GM23338 (cell line): Measurements from ENCODE around the gene HDAC8. TPM values are rescaled to one million over a fixed set of nuclear protein-coding genes. Genes with fewer than 3 reads are reported as not detected.
"Not testable (repeated sequence)": the region's sequence is repeated elsewhere in the genome, so short reads cannot be mapped to it uniquely, and the experiment has no call there.

Experiments
- ATAC-seq: fragments of 200-7000 bp; cut with Tn5 transposase; 3 replicates; pipeline ENCODE4 v1.9.1; 2020
- DNase-seq: peaks from one replicate; pipeline ENCODE4 v3.0.0-alpha.2; 2015; ENCODE audit warnings: low spot score
- H2AFZ ChIP-seq: fragments of 200-600 bp; sonication (generic); 2 replicates; pipeline ENCODE4 v1.8.0; 2016; ENCODE audit warnings: antibody characterized with exemption, mild to moderate bottlenecking, moderate library complexity
- H3F3A ChIP-seq: fragments of 200-600 bp; sonication (generic); replicated peaks from 2 replicates; pipeline ENCODE4 v1.8.0; 2017; ENCODE audit warnings: antibody characterized with exemption, mixed run types, low read depth
- H3K27ac ChIP-seq: fragments of 200-600 bp; sonication (generic); 2 replicates; pipeline ENCODE4 v1.6.1; 2016; ENCODE audit warnings: low read depth
- H3K27me3 ChIP-seq: fragments of 200-600 bp; sonication (generic); 2 replicates; pipeline ENCODE4 v1.8.0; 2016; ENCODE audit warnings: mild to moderate bottlenecking, mixed run types, moderate library complexity; ENCODE audit not compliant: insufficient read depth
- H3K36me3 ChIP-seq: fragments of 200-600 bp; sonication (generic); 2 replicates; pipeline ENCODE4 v1.8.0; 2016; ENCODE audit warnings: mild to moderate bottlenecking; ENCODE audit not compliant: insufficient read depth
- H3K4me1 ChIP-seq: fragments of 200-600 bp; sonication (generic); 2 replicates; pipeline ENCODE4 v1.8.0; 2016; ENCODE audit warnings: mild to moderate bottlenecking, moderate library complexity; ENCODE audit not compliant: insufficient read depth
- H3K4me2 ChIP-seq: fragments of 200-600 bp; sonication (generic); 2 replicates; pipeline ENCODE4 v1.7.1; 2017; ENCODE audit warnings: mixed run types
- H3K4me3 ChIP-seq: fragments of 200-600 bp; sonication (generic); 2 replicates; pipeline ENCODE4 v1.6.1; 2016; ENCODE audit warnings: mixed run types
- H3K79me2 ChIP-seq: fragments of 200-600 bp; sonication (generic); replicated peaks from 2 replicates; pipeline ENCODE4 v1.8.0; 2017; ENCODE audit warnings: mild to moderate bottlenecking; ENCODE audit not compliant: insufficient read depth
- H3K9me2 ChIP-seq: fragments of 200-600 bp; sonication (generic); 2 replicates; pipeline ENCODE4 v1.8.0; 2017; ENCODE audit not compliant: insufficient read depth
- H4K20me1 ChIP-seq: fragments of 200-600 bp; sonication (generic); replicated peaks from 2 replicates; pipeline ENCODE4 v1.8.0; 2017; ENCODE audit warnings: mild to moderate bottlenecking; ENCODE audit not compliant: insufficient read depth
- H3K27ac Mint-ChIP-seq: 2 replicates; pipeline ENCODE4 v1.8.0; 2020; ENCODE audit warnings: inconsistent platforms, mild to moderate bottlenecking, moderate library complexity, mixed read lengths
- H3K27me3 Mint-ChIP-seq: 3 replicates; pipeline ENCODE4 v1.8.0; 2022; ENCODE audit warnings: low read depth, mild to moderate bottlenecking, moderate library complexity, mixed read lengths, inconsistent platforms; ENCODE audit not compliant: insufficient read depth, poor library complexity
- H3K36me3 Mint-ChIP-seq: 3 replicates; pipeline ENCODE4 v1.8.0; 2021; ENCODE audit warnings: low read depth, mild to moderate bottlenecking, inconsistent platforms, moderate library complexity, mixed read lengths
- H3K4me1 Mint-ChIP-seq: 3 replicates; pipeline ENCODE4 v1.8.0; 2020; ENCODE audit warnings: mild to moderate bottlenecking, inconsistent platforms, mixed read lengths
- H3K4me3 Mint-ChIP-seq: 3 replicates; pipeline ENCODE4 v1.8.0; 2021; ENCODE audit warnings: moderate library complexity, mild to moderate bottlenecking, inconsistent platforms, mixed read lengths
- H3K9me3 Mint-ChIP-seq: 3 replicates; pipeline ENCODE4 v1.8.0; 2020; ENCODE audit warnings: moderate library complexity, mild to moderate bottlenecking, inconsistent platforms, mixed read lengths
- CTCF ChIP-seq, 2 experiments: fragments of 200-600 bp in 1 of 2; sonication (generic) in 1 of 2; conservative IDR thresholded peaks; 2 replicates each; pipeline versions ENCODE4 v1.5.1 to v1.6.1; 2016 to 2017; ENCODE audit warnings: antibody characterized with exemption in 2 of 2, low read depth in 2 of 2, mild to moderate bottlenecking in 2 of 2, moderate library complexity in 1 of 2
- EZH2 ChIP-seq: fragments of 200-600 bp; sonication (generic); IDR thresholded peaks from one replicate; pipeline ENCODE4 v1.8.0; 2017; ENCODE audit warnings: antibody characterized with exemption, mild to moderate bottlenecking, low read depth; ENCODE audit not compliant: unreplicated experiment
- POLR2AphosphoS5 ChIP-seq: IDR thresholded peaks from 2 replicates; pipeline ENCODE4 v1.6.1; 2016; ENCODE audit warnings: antibody characterized with exemption, low read depth
- STAT1 ChIP-seq: IDR thresholded peaks from one replicate; pipeline ENCODE4 v1.6.1; 2016; ENCODE audit warnings: antibody characterized with exemption; ENCODE audit not compliant: unreplicated experiment
- ZNF114 ChIP-seq: fragments of 250-450 bp; sonication (Bioruptor Pico); IDR thresholded peaks from 2 replicates; pipeline ENCODE4 v1.5.0; 2020; ENCODE audit warnings: mild to moderate bottlenecking, moderate library complexity
- ZNF462 ChIP-seq: fragments of 250-450 bp; sonication (Bioruptor Pico); IDR thresholded peaks from 2 replicates; pipeline ENCODE4 v1.5.0; 2020; ENCODE audit warnings: mild to moderate bottlenecking, moderate library complexity
- polyA plus RNA-seq: library from polyadenylated mRNA; unstranded; fragments of >200 nt; fragmentation: Nextera tagmentation; extraction: Ambion mirVana; gene quantifications from 2 replicates; pipeline ENCODE4 v1.2.1, GENCODE V29; 2016
- total RNA-seq: library from RNA; depleted of rRNA; stranded (reverse); fragments of >200 nt; shearing (Covaris generic); gene quantifications from 2 replicates; pipeline ENCODE4 v1.2.3, GENCODE V29; 2014

HDAC8 gene
- total and polyA plus RNA-seq, 2 experiments from 2014 or later, result 21.6 to 28.7 TPM

DNA sequence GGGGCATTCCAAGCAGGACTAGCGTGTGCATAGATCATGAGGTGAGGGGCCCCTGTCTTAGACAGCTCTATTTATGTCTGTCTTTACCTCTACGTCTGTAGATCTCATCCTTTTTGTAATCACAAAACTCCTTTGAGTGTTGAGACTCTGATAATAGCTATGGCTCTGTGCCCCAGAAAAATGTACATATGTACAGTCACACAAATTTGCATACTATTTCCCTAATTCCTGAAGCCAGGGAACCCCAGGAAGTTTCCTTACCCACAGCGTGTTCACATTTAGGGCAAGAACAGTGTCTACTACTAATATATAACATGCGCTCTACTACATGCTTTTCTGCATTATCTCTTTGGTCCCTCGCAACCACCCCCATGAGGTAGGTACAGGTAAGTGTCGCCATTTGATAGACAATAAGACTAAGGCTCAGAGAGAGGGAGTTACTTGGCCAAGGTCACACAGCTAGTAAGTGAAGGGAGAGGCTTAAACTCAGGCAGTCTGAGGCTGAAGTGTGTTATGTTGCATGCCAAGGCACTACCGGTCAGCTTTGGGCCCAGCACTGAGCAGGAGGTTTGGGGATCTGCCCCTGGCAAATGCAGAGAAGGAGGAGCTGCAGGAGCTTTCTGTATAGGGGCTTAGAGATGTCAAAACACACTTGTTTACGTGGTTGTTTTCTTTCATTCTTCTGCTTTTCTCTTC lies 245.9 kb downstream of the HDAC8 start (continued):
- no peak for TF ChIP-seq ZNF462 (CRISPR knock-in tag)
- no peak for TF ChIP-seq STAT1
- no peak for TF ChIP-seq EZH2
- TF ChIP-seq POLR2AphosphoS5, result no peak
- TF ChIP-seq CTCF (conservative IDR thresholded peaks at IDR 0.05; ENCODE audit: low read depth in 2 of 2), result no peak
- no peak for TF ChIP-seq ZNF114 (CRISPR knock-in tag)

- not testable (repeated sequence) for H3K27ac ChIP-seq, H2AFZ ChIP-seq, H3K36me3 Mint-ChIP-seq, H3K4me3 Mint-ChIP-seq, DNase-seq, ATAC-seq, H3F3A ChIP-seq, H3K79me2 ChIP-seq, H4K20me1 ChIP-seq, H3K36me3 ChIP-seq, H3K27me3 ChIP-seq, H3K4me1 ChIP-seq, H3K4me2 ChIP-seq, H3K9me3 Mint-ChIP-seq, H3K27me3 Mint-ChIP-seq, H3K27ac Mint-ChIP-seq, H3K4me3 ChIP-seq, H3K9me2 ChIP-seq
- H3K4me1 Mint-ChIP-seq, result peaks cover 10% of the 10 kb centered on the region
These were observed 253.0 kb downstream of the HDAC8 start for GRCh38 chrX:72319651-72320050.
